Skin of body (tissue), 2 donors: ENCODE data around the gene C22orf39. TPM values are rescaled to one million over a fixed set of nuclear protein-coding genes. Genes with fewer than 3 reads are reported as not detected.

Source experiments
- DNase-seq: peaks from one replicate; lab custom pipeline; 2025; lab: John Stamatoyannopoulos, UW
- total RNA-seq: library from RNA; depleted of rRNA; stranded (reverse); fragments of >200 nt; gene quantifications from one replicate; pipeline ENCODE4 v1.2.3, GENCODE V29; 2014

Gene C22orf39, protein sequence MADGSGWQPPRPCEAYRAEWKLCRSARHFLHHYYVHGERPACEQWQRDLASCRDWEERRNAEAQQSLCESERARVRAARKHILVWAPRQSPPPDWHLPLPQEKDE
- total RNA-seq: 27.1 TPM

DNA sequence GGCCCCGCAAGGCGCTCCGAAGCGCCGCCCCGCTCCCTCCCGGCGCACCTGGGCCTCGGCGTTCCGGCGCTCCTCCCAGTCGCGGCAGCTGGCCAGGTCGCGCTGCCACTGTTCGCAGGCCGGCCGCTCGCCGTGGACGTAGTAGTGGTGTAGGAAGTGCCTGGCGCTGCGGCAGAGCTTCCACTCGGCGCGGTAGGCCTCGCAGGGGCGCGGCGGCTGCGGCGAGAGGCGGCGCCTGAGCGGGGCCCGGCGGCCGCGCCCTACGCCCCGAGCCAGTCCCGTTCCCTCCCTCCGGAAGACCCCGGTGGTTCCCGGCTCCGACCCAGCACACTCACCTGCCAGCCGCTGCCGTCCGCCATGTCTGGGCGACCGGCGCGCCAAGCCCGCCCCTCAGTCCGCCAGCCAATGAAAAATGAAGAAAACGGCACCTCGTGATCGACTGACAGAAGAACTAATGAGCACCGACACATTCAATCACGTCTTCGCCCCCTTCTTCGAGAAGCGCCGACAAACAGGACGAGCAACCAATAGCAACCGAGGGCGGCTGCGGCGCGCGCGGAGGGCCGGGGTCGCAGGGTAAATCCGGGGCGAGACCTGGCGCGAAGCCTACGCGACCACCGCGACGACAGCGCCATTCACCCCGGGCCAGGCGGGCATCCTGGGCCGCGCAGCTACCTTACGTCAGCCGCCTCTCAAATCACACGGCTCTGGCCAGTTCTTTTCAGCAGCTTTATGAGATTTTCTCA lies at the start of gene C22orf39:
Gene C22orf39, minus strand, starts transcription at position 382 of the 746 bp plus-strand sequence. Its CDS starts 23 bp downstream, at position 359.
- DNase-seq: peak; percentile 94

DNA sequence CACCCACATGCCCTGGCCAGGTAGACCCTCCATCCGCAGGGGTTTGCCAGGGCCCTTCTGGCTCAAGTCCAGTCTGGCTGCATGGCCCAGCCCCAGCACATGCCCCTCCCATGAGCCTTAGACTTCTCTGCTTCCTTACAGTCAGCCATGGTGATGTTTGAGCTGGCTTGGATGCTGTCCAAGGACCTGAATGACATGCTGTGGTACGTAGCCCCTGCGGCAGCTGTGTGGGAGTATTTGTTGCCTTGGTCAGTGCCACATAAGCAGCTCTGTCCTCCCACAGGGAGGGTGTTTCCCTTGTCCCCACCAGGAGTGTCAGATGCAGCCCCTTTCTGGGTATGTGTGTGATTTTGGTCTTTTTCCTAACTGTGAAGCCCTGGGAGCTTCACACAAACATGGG lies 49.7 kb upstream of the C22orf39 start:
- DNase-seq: no peak

DNA sequence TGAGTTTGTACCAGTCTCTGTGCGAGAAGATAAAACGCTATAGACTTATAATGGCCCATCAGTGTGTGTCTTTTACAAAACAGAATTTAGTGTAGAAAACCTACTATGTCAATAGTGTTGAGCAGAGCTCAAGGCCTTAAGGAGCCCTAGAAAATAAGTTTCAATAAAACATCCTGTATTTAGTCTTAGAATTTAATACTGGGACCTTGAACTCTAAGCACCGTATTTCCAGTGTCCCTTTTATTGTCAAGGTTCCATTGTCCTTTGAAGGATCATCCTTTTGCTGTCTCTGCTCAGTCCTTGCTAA lies 48.8 kb upstream of the C22orf39 start:
- DNase-seq: no peak

DNA sequence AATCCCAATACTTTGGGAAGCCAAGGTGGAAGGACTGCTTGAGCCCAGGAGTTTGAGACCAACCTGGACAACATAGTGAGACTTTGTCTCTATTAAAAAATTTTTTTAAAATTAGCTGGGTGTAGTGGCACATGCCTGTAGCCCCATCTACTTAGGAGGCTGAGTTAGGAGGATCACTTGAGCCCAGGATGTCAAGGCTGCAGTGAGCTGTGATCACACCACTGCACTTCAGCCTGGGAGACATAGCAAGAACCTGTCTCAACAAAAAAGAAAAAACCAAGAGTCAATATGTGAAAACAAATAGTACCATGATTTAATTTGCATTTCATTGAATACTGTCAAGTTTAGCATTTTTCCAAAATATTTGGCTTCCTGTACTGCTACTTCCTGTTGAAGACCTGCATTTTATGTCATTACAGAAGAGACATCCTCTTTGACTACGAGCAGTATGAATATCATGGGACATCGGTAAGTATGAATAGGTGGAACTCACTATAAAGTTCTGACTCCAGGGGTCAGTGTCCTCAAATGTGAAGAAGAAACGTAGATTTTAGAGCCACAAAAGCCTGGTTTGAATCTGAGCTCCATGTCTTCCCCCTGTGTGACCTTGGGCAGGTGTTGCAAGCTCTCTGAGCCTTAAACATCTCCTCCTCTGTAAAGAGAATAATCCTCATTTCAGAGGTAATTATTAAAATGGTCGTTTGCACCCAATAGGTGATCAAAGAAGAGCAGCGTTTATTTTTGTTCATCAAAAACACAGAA lies 48.2 kb upstream of the C22orf39 start:
- DNase-seq: no peak

DNA sequence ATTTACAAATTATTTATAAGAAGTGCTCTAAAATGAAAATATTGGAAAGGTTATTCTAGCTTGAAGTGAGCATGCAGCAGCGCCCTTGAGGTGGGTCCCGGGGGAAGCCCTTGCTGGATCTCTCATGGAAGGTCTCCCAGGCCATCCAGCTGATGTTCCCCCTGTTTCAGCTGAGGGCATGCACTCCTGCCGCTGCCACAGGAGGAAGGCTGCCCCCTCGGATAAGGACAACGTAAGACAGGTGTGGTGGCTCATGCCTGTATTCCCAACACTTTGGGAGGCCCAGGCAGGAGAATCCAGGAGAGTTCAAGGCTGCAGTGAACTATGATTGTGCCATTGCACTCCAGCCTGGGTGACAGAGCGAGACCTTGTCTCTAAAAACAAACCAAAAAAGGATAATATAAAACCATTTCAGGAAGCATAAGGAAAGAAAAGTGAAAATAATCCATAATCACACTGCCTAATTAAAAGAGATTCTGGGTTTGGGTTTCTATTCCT lies 47.2 kb upstream of the C22orf39 start:
- DNase-seq: no peak

DNA sequence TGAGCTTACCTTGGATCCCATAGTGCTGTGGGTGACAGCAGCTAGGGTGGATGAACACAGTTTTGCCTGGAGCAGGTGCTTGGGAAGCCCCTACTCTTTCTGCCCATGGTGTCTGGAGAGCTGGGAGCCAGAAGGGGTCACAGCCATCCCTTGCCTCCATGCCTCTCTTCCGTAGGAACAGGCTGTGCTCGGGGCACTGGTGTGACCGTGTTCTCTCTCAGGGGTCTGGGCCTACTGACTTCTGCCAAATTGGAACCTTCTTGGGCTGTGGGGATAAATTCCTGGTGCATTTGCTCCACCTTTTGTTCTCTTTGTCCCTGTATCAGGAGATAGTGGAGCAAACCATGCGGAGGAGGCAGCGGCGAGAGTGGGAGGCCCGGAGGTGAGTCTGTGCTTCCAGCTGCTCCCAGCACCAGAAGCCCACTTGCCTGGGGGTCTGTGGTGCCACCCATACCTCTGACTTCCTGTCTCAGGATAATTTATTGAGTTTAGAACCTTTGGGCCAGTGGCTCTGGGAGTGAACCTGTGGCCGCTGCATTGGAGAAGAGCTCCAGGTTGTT lies 46.6 kb upstream of the C22orf39 start:
- no peak for DNase-seq

DNA sequence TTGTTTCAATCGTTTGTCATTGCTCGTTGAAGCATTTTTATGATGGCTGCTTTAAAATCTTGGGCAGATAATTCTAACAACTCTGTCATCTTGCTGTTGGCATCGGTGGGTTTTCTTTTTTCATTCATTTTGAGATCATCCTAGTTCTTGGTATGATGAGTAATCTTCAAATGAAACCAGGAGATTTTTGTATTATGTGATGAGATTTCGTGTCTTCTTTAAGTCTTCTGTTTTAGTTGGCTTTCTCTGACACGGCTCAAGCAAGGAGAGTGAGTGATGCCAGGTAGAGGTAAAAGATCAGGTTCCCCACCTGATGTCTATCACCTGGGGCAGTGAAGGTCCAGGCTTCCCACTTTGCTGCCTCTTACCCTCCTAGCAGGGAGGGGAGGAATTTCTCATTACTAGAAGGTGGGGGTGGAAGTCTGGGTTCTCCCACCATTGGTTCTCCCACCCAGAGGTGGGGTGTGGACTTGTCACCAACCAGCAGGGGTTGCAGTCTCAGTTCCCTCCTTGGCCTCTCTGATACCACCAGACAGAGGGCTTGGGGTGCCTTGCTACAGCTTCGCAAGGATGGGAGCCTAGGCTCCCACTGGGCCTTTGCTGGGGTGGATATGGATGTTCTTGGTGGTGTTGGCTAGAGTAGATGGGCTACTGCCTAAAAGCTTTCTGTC lies 45.1 kb upstream of the C22orf39 start:
- no peak for DNase-seq

DNA sequence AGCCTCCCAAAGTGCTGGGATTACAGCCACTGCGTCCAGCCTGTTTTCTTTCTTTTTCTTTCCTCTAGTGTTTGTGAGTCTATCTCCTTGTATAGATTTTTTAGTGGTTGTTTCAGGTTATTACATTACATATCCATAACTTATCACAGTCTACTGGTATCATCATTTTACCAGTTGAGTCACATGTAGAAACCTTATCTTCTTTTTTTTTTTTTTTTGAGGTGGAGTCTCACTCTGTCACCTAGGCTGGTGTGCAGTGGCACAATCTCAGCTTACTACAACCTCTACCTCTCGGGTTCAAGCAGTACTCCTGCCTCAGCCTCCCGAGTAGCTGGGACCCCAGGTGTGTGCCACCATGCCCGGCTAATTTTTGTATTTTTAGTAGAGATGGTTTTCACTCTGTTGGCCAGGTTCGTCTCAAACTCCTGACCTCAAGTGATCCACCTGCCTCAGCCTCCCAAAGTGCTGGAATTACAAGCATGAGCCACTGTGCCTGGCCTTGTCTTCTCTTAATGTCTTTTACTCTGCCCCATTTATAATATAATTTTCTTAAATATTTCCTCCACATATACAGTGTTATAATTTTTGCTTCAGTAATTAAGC lies 43.2 kb upstream of the C22orf39 start:
- DNase-seq: no peak

DNA sequence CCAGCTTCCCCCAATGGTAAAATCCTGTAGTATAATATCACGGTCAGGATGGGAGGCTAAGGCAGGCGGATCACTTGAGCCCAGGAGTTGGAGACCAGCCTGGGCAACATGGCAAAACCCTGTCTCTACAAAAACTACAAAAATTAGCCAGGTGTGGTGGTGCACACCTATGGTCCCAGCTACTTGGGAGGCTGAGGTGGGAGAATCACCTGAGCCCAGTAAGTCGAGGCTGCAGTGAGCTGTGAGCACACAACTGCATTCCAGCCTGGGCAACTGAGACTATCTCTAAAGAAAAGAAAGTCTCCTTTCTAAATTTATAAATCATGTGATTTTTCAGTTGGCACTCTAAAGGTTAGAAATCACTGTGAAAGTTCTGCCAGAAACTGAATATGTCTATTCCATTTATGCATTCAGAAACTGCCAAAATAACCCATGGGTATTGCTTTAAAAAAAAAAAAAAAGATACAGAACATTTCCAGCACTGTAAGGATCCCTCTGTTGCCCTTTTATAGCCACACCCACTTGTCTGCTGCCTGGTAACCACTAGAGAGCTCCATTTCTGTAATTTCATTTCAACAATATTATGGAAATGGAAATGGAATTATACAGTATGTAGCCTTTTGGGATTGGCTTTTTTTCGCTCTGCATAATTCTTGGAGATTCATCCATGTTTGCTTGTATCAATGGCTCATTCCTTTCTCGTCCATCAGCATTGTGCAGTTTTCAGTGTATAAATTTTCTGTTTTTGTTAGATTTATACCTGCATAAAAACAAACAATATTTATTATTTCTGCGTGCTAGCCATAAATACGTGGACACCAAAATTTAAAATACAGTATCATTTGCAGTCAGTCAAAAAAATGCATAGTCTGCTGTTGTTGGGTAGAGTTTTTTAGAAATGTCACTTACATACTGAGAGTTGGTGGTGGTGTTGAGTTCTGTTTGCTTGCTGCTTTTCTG lies 41.7 kb upstream of the C22orf39 start:
- no peak for DNase-seq

DNA sequence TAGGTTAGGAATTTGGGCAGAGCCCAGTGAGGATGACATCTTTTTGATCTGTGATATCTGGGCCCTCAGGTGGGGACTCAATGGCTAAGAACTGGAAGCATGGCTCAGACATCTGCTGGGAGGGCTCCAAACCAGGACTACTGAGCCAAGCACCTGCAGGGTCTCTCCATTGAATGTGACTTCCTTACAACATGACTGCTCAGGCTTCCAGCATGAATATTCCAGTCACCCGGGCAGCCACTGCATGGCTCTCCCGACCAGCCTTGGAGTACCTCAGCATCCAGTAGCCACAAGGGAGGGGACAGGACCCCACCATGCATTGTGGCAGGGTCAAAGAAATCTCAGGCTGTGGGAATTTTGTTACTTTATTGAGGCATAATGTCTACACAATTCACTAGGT lies 40.8 kb upstream of the C22orf39 start:
- no peak for DNase-seq

DNA sequence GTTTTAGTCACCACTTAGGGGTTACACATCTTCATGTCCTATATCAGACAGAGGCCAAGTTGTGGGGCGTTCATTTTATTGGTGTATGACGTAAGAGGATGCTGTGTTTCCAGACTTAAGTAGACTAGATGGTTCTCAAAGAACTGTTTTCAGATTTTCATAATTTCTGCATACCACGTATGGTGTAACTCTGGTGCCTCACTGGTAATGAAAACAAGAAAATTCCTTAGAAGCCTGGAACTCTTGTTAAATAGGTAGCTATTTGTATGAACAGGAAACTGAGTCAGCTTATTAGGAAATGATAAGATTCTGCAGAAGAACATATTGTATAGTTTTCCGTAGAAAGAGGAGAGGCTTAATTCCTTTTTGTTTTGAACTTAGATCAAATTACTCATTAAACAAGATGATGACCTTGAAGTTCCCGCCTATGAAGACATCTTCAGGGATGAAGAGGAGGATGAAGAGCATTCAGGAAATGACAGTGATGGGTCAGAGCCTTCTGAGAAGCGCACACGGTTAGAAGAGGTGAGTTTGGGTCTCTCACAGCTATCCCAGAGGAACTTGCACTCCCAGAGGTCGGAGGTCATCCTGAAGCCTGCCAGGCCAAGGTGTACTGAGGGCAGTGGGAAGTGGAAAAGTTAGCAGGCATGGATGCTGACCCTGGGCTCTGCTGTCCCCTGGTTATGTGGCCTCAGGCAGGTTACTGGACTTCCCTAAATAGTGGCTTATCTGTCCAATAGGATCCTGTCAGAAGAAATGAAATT lies 36.2 kb upstream of the C22orf39 start:
- no peak for DNase-seq

DNA sequence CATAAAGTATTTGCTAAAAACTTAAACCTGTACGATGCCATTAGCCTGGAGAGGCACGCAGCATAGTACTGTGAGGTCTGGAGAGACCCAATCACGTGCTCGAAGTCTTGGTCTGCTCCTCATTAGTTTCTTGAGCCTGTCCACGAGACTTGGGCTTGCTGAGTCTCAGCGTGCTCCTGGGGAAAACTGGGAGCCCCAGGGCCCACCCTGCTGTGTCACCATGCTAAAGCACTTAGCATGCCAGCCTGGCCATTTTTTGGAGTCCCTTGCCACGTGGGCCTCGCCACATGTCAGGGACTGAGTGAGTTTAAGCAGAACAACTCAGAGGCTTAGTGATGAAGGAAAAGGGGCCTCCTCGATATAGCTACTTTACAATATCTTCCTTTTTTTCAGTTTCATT lies 34.8 kb upstream of the C22orf39 start:
- no peak for DNase-seq

DNA sequence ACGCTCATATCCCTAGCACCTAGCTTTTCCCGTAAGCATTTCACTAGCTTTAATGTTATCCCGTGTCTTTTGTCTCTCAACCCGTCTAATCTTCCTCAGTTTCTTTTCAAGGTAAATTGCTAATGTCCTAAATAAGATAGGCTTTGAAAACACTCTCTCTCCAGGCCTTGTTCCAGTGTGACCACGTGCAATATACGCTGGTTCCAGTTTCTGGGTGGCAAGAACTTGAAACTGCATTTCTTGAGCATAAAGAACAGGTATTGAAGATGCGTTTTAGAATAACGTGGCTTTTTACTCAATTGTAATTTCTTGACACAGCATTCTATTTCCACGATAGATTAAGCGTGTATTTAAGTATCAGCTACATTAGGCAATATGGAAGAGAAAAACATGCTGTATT lies 33.3 kb upstream of the C22orf39 start:
- no peak for DNase-seq

DNA sequence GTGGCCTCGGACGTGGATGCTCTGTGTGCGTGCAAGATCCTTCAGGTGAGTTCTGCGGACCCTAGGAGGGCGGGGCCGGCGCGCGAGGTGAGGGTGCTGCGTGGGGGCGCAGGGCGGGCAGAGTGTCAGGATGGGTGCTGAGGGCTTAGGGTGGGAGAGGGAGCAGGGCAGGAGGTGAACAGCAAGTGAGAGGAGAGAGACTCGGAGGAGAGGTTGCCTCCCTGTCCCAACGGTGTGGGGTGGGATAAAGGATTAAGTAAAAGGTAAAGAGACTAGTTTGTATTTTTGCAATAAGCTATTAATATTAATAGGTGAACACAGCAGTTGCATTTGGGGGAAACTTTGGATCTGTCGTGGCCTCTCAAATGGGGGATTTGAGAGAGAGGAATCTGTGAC lies 32.7 kb upstream of the C22orf39 start:
- no peak for DNase-seq

DNA sequence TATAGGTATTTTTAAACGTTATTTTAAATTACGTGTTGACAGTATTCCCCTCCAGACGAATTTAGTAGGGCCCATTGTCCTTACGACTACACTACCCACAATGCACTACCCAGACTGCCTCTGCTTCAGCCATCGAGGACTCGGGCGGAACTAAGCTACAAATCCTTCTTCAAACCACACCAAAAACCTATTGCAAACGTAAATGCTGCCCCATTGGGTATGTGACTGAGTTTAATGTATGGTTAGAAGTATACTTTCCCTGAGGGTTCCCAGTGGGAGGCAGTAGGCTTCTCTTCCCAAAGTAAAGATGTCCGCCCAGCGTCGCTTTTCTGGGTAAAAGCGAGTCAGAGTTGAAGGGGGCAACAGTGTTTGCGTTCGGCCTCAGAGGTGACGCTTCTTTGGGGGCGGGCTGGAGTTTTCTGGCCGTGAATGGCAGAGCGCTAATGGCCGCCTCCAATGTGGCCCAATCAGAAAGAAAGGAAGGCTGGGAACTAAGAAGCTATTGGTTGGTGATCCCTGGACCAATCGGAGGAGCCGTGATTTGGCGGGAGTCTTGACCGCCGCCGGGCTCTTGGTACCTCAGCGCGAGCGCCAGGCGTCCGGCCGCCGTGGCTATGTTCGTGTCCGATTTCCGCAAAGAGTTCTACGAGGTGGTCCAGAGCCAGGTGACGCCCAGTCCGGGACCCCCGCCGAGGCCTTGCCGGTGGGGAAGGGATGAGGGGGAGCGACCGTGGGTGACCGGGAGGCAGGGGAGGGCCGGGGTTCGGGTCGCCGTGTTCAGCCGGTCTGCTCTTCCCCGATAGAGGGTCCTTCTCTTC lies 32.1 kb upstream of the C22orf39 start, which contains the start of gene CDC45:
Gene CDC45, plus strand, starts transcription at position 566 of the 818 bp plus-strand sequence. Its CDS starts 49 bp downstream, at position 615.
- DNase-seq: peak; percentile 99

DNA sequence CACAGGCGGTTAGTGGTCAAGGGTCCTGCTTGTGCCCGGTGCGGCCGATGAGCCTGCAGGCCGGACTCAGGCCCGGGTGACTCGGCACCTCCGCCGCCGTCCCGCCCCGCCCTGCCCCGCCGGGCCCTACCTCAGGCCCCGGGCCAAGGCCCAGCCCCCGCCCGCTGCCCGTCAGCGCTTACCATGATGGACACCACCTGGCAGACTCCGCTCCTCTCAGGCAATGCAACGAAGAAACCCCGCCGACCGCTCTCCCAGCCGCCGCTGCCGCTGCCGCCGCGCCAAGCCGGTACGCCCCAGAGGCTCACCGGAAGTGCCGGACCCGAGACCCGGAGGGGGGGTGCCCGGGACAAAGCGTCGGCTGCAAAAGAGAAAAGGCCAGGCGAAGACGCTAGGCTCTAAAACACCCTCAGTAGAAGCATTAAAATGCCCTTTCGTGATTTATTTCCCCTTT lies 31.4 kb upstream of the C22orf39 start, which contains the start of gene UFD1:
Gene UFD1, minus strand, starts transcription at position 293 of the 454 bp plus-strand sequence. Its CDS starts 108 bp downstream, at position 185.
- DNase-seq: no peak

DNA sequence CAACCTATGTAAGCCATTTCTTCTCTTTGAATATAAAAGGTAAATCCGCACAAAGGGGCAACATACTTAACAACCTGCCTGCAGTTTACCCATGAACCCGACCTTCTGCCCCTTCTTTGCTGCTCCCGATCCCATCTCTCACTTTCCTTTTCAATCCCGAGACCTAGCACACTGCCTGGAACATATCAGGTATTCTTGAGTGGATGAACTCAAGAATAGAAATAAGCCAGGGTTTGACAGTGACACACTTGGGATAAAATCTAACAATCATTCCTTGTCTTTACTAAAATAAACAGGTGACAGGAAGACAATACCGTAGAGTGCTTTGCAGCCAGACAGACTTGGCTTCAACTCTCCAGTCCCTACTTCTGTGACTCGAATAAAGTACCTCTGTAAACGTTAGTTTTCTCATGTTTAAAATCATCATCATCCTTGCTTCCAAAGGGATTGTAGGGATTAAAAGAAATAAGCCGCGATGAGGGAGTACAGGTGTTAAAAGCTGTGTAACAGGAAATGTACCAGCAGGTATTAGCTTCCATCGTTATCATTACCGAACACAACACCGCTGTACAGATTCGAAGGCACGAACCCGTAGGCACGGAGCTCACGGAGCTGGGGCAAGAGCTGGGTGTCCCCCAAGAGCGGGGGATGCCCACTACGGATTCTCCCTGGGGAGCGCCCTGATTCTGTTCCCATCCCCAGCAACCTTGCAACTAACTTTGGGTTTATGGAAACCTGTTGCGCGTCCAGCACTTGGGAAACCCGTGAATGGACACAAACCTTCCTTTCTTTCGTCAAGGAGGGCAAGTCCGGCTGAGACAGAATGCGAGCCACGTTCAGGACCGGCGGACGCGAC lies 30.8 kb upstream of the C22orf39 start:
- DNase-seq: no peak
